HepG2 (cell line): Measurements from ENCODE around the gene CCNG1. TPM values are rescaled to one million over a fixed set of nuclear protein-coding genes. Genes with fewer than 3 reads are reported as not detected.

Experiments used
- ATAC-seq: fragments of 200-7000 bp; cut with Tn5 transposase; 3 replicates; pipeline ENCODE4 v1.9.1; 2020; ENCODE audit warnings: mild to moderate bottlenecking, moderate library complexity
- BruUV-seq: library from RNA; stranded (reverse); fragments of 400-500 nt; replicated peaks from 2 replicates; lab custom pipeline; 2021; lab: Mats Ljungman, UMichigan
- CTCF ChIA-PET: fragments of 300-600 bp; formaldehyde crosslinking; extraction: SDS; loops from one replicate; lab custom pipeline; 2021; ENCODE audit warnings: low total read pairs, inconsistent platforms, low intra/inter-chr PET ratio; lab: Yijun Ruan, JAX
- POLR2A ChIA-PET: fragments of 350-600 bp; sonication (Branson Sonifier 250); formaldehyde crosslinking; loops from one replicate; lab custom pipeline; 2020; ENCODE audit warnings: antibody characterized with exemption, inconsistent platforms; lab: Yijun Ruan, JAX
- DNase-seq: peaks from one replicate; pipeline ENCODE4 v3.0.0-alpha.2; 2015; ENCODE audit warnings: low spot score
- FAIRE-seq: peaks from 3 replicates; lab custom pipeline; 2011; peaks lifted over from hg19 to GRCh38; lab: Jason Lieb, UNC
- H2AFZ ChIP-seq: one replicate; pipeline ENCODE4 v1.6.1; 2011; ENCODE audit warnings: low read length, inconsistent platforms
- H3K27ac ChIP-seq: fragments of 300-600 bp; 3 replicates; pipeline ENCODE4 v1.8.0; 2011; ENCODE audit warnings: mixed run types, mild to moderate bottlenecking, mixed read lengths, low read length, inconsistent platforms; ENCODE audit not compliant: insufficient read depth; ENCODE audit errors: extremely low read length
- H3K27me3 ChIP-seq, 2 experiments: fragments of 200-600 bp in 1 of 2; 2 replicates in 1 of 2; 3 replicates in 1 of 2; pipeline versions ENCODE4 v1.6.0 to v1.8.0; 2011; ENCODE audit warnings: low read length in 2 of 2, mild to moderate bottlenecking in 2 of 2, moderate library complexity in 2 of 2, inconsistent platforms in 1 of 2; ENCODE audit not compliant: insufficient read depth in 2 of 2, control insufficient read depth in 1 of 2
- H3K36me3 ChIP-seq, 2 experiments: fragments of 200-600 bp in 1 of 2; replicated peaks in 1 of 2; 2 replicates in 1 of 2; 3 replicates in 1 of 2; pipeline versions ENCODE4 v1.5.1 to v1.8.0; 2011; ENCODE audit warnings: low read length in 2 of 2, inconsistent platforms in 1 of 2; ENCODE audit not compliant: insufficient read depth in 2 of 2, control insufficient read depth in 1 of 2
- H3K4me1 ChIP-seq: 2 replicates; pipeline ENCODE4 v1.5.1; 2012; ENCODE audit warnings: low read length, inconsistent platforms; ENCODE audit not compliant: insufficient read depth
- H3K4me2 ChIP-seq: 2 replicates; pipeline ENCODE4 v1.6.0; 2011; ENCODE audit warnings: low read depth, low read length, inconsistent platforms
- H3K4me3 ChIP-seq, 3 experiments: fragments of 200-600 bp in 1 of 3; sonication (generic), shearing (Covaris generic) in 1 of 3; replicated peaks in 1 of 3; 2 replicates each; pipeline ENCODE4 v1.5.1; 2011 to 2016; ENCODE audit warnings: low read length in 3 of 3, inconsistent platforms in 2 of 3, low read depth in 2 of 3, mild to moderate bottlenecking in 2 of 3, control low read depth in 1 of 3, mixed read lengths in 1 of 3; ENCODE audit not compliant: insufficient read depth in 1 of 3
- H3K79me2 ChIP-seq: one replicate; pipeline ENCODE4 v1.6.1; 2011; ENCODE audit warnings: low read length, inconsistent platforms; ENCODE audit not compliant: insufficient read depth
- H3K9ac ChIP-seq: 2 replicates; pipeline ENCODE4 v1.6.0; 2011; ENCODE audit warnings: mild to moderate bottlenecking, low read depth, low read length, inconsistent platforms; ENCODE audit not compliant: insufficient read depth
- H3K9me3 ChIP-seq: 2 replicates; pipeline ENCODE4 v1.5.1; 2012; ENCODE audit warnings: mild to moderate bottlenecking, low read length
- H4K20me1 ChIP-seq: 2 replicates; pipeline ENCODE4 v1.6.0; 2011; ENCODE audit warnings: inconsistent platforms, mild to moderate bottlenecking, low read length, moderate library complexity; ENCODE audit not compliant: insufficient read depth
- CREM ChIP-seq, 2 experiments: sonication (generic) in 1 of 2; formaldehyde crosslinking in 1 of 2; IDR thresholded peaks; 2 replicates each; pipeline versions ENCODE4 v1.4.0 to v1.6.1; 2016 to 2020; ENCODE audit warnings: antibody characterized with exemption in 1 of 2, mild to moderate bottlenecking in 1 of 2, missing genetic modification reagents in 1 of 2
- HNF4G ChIP-seq, 2 experiments: sonication (generic) in 1 of 2; formaldehyde crosslinking in 1 of 2; IDR thresholded peaks; 2 replicates each; pipeline versions ENCODE4 v1.4.0 to v1.6.1; 2011 to 2020; ENCODE audit warnings: borderline replicate concordance in 2 of 2, low read depth in 2 of 2, mild to moderate bottlenecking in 2 of 2, low read length in 1 of 2, missing genetic modification reagents in 1 of 2, moderate library complexity in 1 of 2
- HOXA7 ChIP-seq: sonication (generic); formaldehyde crosslinking; IDR thresholded peaks from 2 replicates; pipeline ENCODE4 v1.8.1; 2022; ENCODE audit warnings: mild to moderate bottlenecking, missing genetic modification reagents, moderate library complexity
- KLF13 ChIP-seq: sonication (generic); formaldehyde crosslinking; IDR thresholded peaks from 2 replicates; pipeline ENCODE4 v1.4.0; 2020; ENCODE audit warnings: mild to moderate bottlenecking, missing genetic modification reagents
- KLF15 ChIP-seq: sonication (generic); formaldehyde crosslinking; IDR thresholded peaks from 2 replicates; pipeline ENCODE4 v1.8.1; 2023; ENCODE audit warnings: borderline replicate concordance, mild to moderate bottlenecking, inconsistent platforms, missing genetic modification reagents, mixed read lengths
- MAFG ChIP-seq: sonication (generic); formaldehyde crosslinking; IDR thresholded peaks from 2 replicates; pipeline ENCODE4 v1.5.1; 2020; ENCODE audit warnings: mild to moderate bottlenecking, missing genetic modification reagents
- MTA1 ChIP-seq: sonication (generic); formaldehyde crosslinking; IDR thresholded peaks from 2 replicates; pipeline ENCODE4 v1.4.0; 2020; ENCODE audit warnings: missing genetic modification reagents, mild to moderate bottlenecking, borderline replicate concordance
- MTA3 ChIP-seq: sonication (generic); formaldehyde crosslinking; IDR thresholded peaks from 2 replicates; pipeline ENCODE4 v1.4.0; 2020; ENCODE audit warnings: missing genetic modification reagents
- NFATC3 ChIP-seq: sonication (generic); formaldehyde crosslinking; IDR thresholded peaks from 2 replicates; pipeline ENCODE4 v1.5.1; 2020; ENCODE audit warnings: mild to moderate bottlenecking, missing genetic modification reagents
- PCBP2 ChIP-seq: fragments of 200-400 bp; formaldehyde crosslinking; optimal IDR thresholded peaks from 2 replicates; pipeline ENCODE3; 2018; ENCODE audit warnings: low read length, low read depth; ENCODE audit not compliant: poor library complexity, severe bottlenecking
- PHF21A ChIP-seq: sonication (generic); formaldehyde crosslinking; IDR thresholded peaks from 2 replicates; pipeline ENCODE4 v1.5.0; 2020; ENCODE audit warnings: mild to moderate bottlenecking, missing genetic modification reagents
- POLR2AphosphoS5 ChIP-seq: IDR thresholded peaks from 2 replicates; pipeline ENCODE4 v1.6.1; 2012; ENCODE audit warnings: low read depth, low read length
- RBM22 ChIP-seq: fragments of 200-400 bp; formaldehyde crosslinking; optimal IDR thresholded peaks from 2 replicates; pipeline ENCODE3; 2017; ENCODE audit warnings: mild to moderate bottlenecking, low read length, moderate library complexity
- REPIN1 ChIP-seq: sonication (generic); formaldehyde crosslinking; IDR thresholded peaks from 2 replicates; pipeline ENCODE4 v1.8.0; 2022; ENCODE audit warnings: missing genetic modification reagents, low read depth, mild to moderate bottlenecking, borderline replicate concordance
- SP140L ChIP-seq: sonication (generic); formaldehyde crosslinking; IDR thresholded peaks from 2 replicates; pipeline ENCODE4 v1.4.0; 2020; ENCODE audit warnings: missing genetic modification reagents, borderline replicate concordance
- ZBTB7B ChIP-seq: sonication (generic); formaldehyde crosslinking; IDR thresholded peaks from 2 replicates; pipeline ENCODE4 v1.4.0; 2020; ENCODE audit warnings: missing genetic modification reagents
- ZNF253 ChIP-seq: sonication (generic); formaldehyde crosslinking; IDR thresholded peaks from 2 replicates; pipeline ENCODE4 v1.8.0; 2022; ENCODE audit warnings: mild to moderate bottlenecking, missing genetic modification reagents, borderline replicate concordance
- ZNF3 ChIP-seq: IDR thresholded peaks from 2 replicates; pipeline ENCODE4 v1.7.0; 2017; ENCODE audit warnings: inconsistent platforms
- ZNF430 ChIP-seq: sonication (generic); formaldehyde crosslinking; IDR thresholded peaks from 2 replicates; pipeline ENCODE4 v1.9.0; 2021; ENCODE audit warnings: mild to moderate bottlenecking, missing genetic modification reagents
- ZNF557 ChIP-seq: sonication (generic); formaldehyde crosslinking; IDR thresholded peaks from 2 replicates; pipeline ENCODE4 v1.4.0; 2020; ENCODE audit warnings: missing genetic modification reagents
- ZNF564 ChIP-seq: sonication (generic); formaldehyde crosslinking; IDR thresholded peaks from 2 replicates; pipeline ENCODE4 v1.8.1; 2023; ENCODE audit warnings: mild to moderate bottlenecking, missing genetic modification reagents
- ZNF749 ChIP-seq: sonication (generic); formaldehyde crosslinking; IDR thresholded peaks from 2 replicates; pipeline ENCODE4 v1.8.0; 2022; ENCODE audit warnings: mild to moderate bottlenecking, missing genetic modification reagents, moderate library complexity, borderline replicate concordance
- ZNF761 ChIP-seq: sonication (generic); formaldehyde crosslinking; conservative IDR thresholded peaks from 2 replicates; pipeline ENCODE4 v1.4.0; 2020; ENCODE audit warnings: mild to moderate bottlenecking, missing genetic modification reagents
- in situ Hi-C: cut with HindIII; loops from 2 replicates; pipeline ENCODE4 v1.10.0; 2017; ENCODE audit warnings: low pct_unique_long_range_greater_than_20kb; ENCODE audit not compliant: extremely low pct_ligation_motif_present
- intact Hi-C: fragments of 100-400 bp; cut with micrococcal nuclease; formaldehyde crosslinking; loops from one replicate; pipeline ENCODE4 v1.10.0; 2022; ENCODE audit not compliant: unreplicated experiment
- polyA plus RNA-seq, 8 experiments: library from polyadenylated mRNA; depleted of rRNA in 3 of 8; stranded (reverse) in 7 of 8; unstranded in 1 of 8; fragments of >200 nt; fragmentation: Illumina TruSeq in 4 of 8; extraction: Trizol in 4 of 8; gene quantifications; 2 replicates each; pipeline versions ENCODE4 v1.2.1 to v1.2.3, GENCODE V29; 2011 to 2016; ENCODE audit warnings: low read depth in 4 of 8, missing spikeins in 1 of 8, mixed read lengths in 1 of 8; ENCODE audit not compliant: insufficient read depth in 1 of 8
- total RNA-seq, 5 experiments: library from RNA; depleted of rRNA; stranded (reverse); fragments of >200 nt; fragmentation: Illumina TruSeq; extraction: Trizol; gene quantifications; 2 replicates each; pipeline ENCODE4 v1.2.3, GENCODE V29; 2016; ENCODE audit warnings: low read depth in 1 of 5
- TF ChIP-seq, protein P1 (sequence below): sonication (generic); formaldehyde crosslinking; IDR thresholded peaks from 2 replicates; pipeline ENCODE4 v1.5.0; 2020; ENCODE audit warnings: mild to moderate bottlenecking, missing genetic modification reagents, borderline replicate concordance

CCNG1 gene
- total and polyA plus RNA-seq, 2 of the 13 experiments (the other 11 are each of a cell fraction or from before 2014, with no cell fraction given), result 181 to 353 TPM

GRCh38 chr5:163447875-163448274 is 10.5 kb downstream of the CCNG1 start (continued):
- TF ChIP-seq, protein P1, sequence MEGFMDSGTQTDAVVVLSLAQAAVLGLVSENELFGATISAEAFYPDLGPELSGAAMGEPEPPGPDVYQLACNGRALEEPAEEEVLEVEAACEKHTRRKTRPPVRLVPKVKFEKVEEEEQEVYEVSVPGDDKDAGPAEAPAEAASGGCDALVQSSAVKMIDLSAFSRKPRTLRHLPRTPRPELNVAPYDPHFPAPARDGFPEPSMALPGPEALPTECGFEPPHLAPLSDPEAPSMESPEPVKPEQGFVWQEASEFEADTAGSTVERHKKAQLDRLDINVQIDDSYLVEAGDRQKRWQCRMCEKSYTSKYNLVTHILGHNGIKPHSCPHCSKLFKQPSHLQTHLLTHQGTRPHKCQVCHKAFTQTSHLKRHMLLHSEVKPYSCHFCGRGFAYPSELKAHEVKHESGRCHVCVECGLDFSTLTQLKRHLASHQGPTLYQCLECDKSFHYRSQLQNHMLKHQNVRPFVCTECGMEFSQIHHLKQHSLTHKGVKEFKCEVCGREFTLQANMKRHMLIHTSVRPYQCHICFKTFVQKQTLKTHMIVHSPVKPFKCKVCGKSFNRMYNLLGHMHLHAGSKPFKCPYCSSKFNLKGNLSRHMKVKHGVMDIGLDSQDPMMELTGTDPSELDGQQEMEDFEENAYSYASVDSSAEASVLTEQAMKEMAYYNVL (CRISPR knock-in tag), result no peak
- TF ChIP-seq ZNF761 (CRISPR knock-in tag) (no peak), ZBTB7B (CRISPR knock-in tag) (no peak), HNF4G (IDR thresholded peaks at IDR 0.05; ENCODE audit: borderline replicate concordance, low read depth, low read length) (no peak), HNF4G (CRISPR knock-in tag; IDR thresholded peaks at IDR 0.05; ENCODE audit: borderline replicate concordance, low read depth) (no peak), KLF13 (CRISPR knock-in tag) (no peak), MTA3 (CRISPR knock-in tag) (no peak), PHF21A (CRISPR knock-in tag) (no peak), HOXA7 (CRISPR knock-in tag) (no peak), POLR2AphosphoS5 (peak; percentile 9; the same call in 1 of the 2 replicates), ZNF564 (no peak), RBM22 (peak; percentile 69), ZNF557 (no peak)

DNA sequence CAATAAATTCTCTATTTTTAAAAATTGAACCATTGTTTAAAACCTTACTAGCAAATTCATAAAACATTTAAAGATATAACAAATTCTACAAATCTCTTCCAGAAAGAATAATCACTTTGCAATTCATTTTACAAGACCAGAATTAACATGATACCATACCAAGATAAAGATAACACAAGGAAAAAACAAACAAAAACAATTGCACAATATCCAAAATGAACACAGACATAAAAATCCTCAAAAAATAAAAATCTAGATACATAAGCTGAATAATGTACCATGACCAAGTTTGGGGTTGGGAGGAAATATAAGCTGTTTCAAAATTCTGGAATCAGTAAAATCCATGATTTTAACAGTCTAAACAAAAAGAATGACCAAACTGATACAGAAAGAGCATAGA is 11.1 kb downstream of the CCNG1 start:
- H2AFZ ChIP-seq, result no peak overlapping the region
- no TSS peak for BruUV-seq
- FAIRE-seq, result no peak
- TF ChIP-seq ZNF253 (CRISPR knock-in tag), result no peak
- TF ChIP-seq KLF15, result no peak
- TF ChIP-seq ZNF430 (CRISPR knock-in tag), result no peak
- TF ChIP-seq SP140L (CRISPR knock-in tag), result no peak
- TF ChIP-seq ZNF3 (CRISPR knock-in tag), result no peak
- no peak for TF ChIP-seq REPIN1 (CRISPR knock-in tag)
- no peak for TF ChIP-seq MAFG (CRISPR knock-in tag)
- TF ChIP-seq PCBP2, result no peak
- no peak for TF ChIP-seq CREM (IDR thresholded peaks at IDR 0.05)
- no peak for TF ChIP-seq CREM (CRISPR knock-in tag; IDR thresholded peaks at IDR 0.05)
- TF ChIP-seq MTA1 (CRISPR knock-in tag), result no peak
- TF ChIP-seq NFATC3 (CRISPR knock-in tag), result no peak
- no peak for TF ChIP-seq ZNF749 (CRISPR knock-in tag)

More for the DNA sequence above, 11.1 kb downstream of the CCNG1 start:
- in situ Hi-C loops (no loop called here), intact Hi-C loops (no loop called here)
- ATAC-seq (no peak), DNase-seq (no peak)
- no peak overlapping the region for H3K27ac ChIP-seq
- H3K4me3 ChIP-seq, result no peak overlapping the region
- POLR2A ChIA-PET, result interaction anchor here (1.2 to 4.5 kb wide), 3 partner anchors 8 to 11 kb away, joined by 3 to 23 read pairs (median 11); partner anchors contain the start of genes CCNG1, HMMR and NUDCD2
- CTCF ChIA-PET, result no interaction called here
- no peaks in the 10 kb centered on the region for H3K79me2 ChIP-seq
- H3K4me1 ChIP-seq, result no peaks in the 10 kb centered on the region
- no peaks in the 10 kb centered on the region for H3K27me3 ChIP-seq
- H3K4me2 ChIP-seq, result no peak overlapping the region
- H3K36me3 ChIP-seq, result peaks cover 2 to 18% of the 10 kb centered on the region in 2 experiments; a peak in 2 of 5 replicates
- no peaks in the 10 kb centered on the region for H3K9me3 ChIP-seq
- H4K20me1 ChIP-seq, result no peaks in the 10 kb centered on the region
- H3K9ac ChIP-seq, result no peak overlapping the region
